Activated T-helper 17 cell treated with anti-CD3 and anti-CD28 coated beads, Interleukin-2, amount 50 U/mL, for 72 hours (primary cell): ENCODE results near the gene TNFRSF6B. TPM values are rescaled to one million over a fixed set of nuclear protein-coding genes. Genes with fewer than 3 reads are reported as not detected.

ENCODE experiments used
- ATAC-seq: fragments of 150-1000 bp; cut with Tn5 transposase; replicated peaks from 2 replicates; pipeline ENCODE4 v1.10.0; 2021; ENCODE audit warnings: mild to moderate bottlenecking, moderate library complexity
- H3K27ac Mint-ChIP-seq: one replicate; pipeline ENCODE4 v1.8.0; 2022; ENCODE audit warnings: mixed read lengths
- H3K27me3 Mint-ChIP-seq: one replicate; pipeline ENCODE4 v1.8.0; 2022; ENCODE audit warnings: mixed read lengths
- H3K36me3 Mint-ChIP-seq: one replicate; pipeline ENCODE4 v1.8.0; 2022; ENCODE audit warnings: low read depth, mild to moderate bottlenecking, mixed read lengths
- H3K4me1 Mint-ChIP-seq: one replicate; pipeline ENCODE4 v1.8.0; 2022; ENCODE audit warnings: mixed read lengths
- H3K4me3 Mint-ChIP-seq: one replicate; pipeline ENCODE4 v1.8.0; 2022; ENCODE audit warnings: mild to moderate bottlenecking, mixed read lengths
- H3K9me3 Mint-ChIP-seq: one replicate; pipeline ENCODE4 v1.8.0; 2022; ENCODE audit warnings: mixed read lengths
- total RNA-seq, 2 donors: library from RNA; stranded (reverse); gene quantifications; one replicate each; pipeline ENCODE4 v1.2.3, GENCODE V29; 2022

The TNFRSF6B gene
- total RNA-seq, 2 donors from 2014 or later, result not detected

DNA sequence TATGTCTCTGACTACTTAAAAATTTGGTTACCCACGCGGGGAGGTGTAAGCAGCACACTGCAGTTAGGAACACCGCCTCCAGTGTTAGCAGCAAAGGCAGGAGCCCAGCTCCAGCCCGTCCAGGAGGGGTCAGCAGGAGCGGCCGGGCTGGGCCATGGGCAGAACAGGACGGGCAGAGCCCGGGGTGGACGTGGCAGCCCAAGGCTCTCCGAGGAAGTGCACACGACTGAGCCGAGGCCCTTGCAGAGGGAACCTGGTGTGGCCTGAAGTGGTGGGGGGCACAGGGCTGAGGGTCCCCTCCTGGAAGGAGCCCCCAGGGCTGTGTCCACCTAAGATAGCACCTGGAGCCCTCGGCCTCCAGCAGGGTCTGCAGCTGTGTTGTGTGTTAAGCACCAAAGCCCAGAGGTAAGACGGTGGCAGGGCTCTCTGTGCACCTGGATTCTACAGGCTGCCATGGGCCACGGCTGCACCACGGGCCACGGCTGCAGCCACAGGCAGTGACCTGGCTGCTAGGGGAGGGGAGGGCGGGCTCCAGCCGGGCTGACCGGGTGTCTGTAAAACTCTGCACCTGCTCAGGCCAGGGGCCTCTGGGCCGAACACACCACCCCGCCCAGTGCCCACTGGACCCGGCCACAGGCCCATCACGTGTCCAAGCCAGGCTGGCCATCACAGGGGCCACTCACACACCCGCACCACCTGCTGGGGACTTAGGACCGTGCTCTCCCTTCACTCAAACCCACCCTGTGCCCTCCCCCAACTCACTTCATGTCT is 49.7 kb downstream of the TNFRSF6B start:
- no peak for ATAC-seq

GRCh38 chr20:63746751-63747315 is 50.4 kb downstream of the TNFRSF6B start:
- Mint-ChIP-seq H3K9me3 (no peaks in the 10 kb centered on the region), H3K36me3 (no peaks in the 10 kb centered on the region), H3K4me1 (no peaks in the 10 kb centered on the region), H3K4me3 (no peak overlapping the region), H3K27me3 (no peaks in the 10 kb centered on the region), H3K27ac (no peak overlapping the region)
- no peak for ATAC-seq

More for the DNA sequence above, 49.7 kb downstream of the TNFRSF6B start:
- Mint-ChIP-seq H3K4me1 (no peaks in the 10 kb centered on the region), H3K9me3 (no peaks in the 10 kb centered on the region), H3K4me3 (no peak overlapping the region), H3K27me3 (no peaks in the 10 kb centered on the region), H3K36me3 (no peaks in the 10 kb centered on the region), H3K27ac (no peak overlapping the region)

- H3K4me1 Mint-ChIP-seq, result no peaks in the 10 kb centered on the region
- no peak overlapping the region for H3K4me3 Mint-ChIP-seq
- no peaks in the 10 kb centered on the region for H3K9me3 Mint-ChIP-seq
- no peaks in the 10 kb centered on the region for H3K27me3 Mint-ChIP-seq
- H3K27ac Mint-ChIP-seq, result no peak overlapping the region
- ATAC-seq, result no peak
- no peaks in the 10 kb centered on the region for H3K36me3 Mint-ChIP-seq
Observed at GRCh38 chr20:63747622-63748069, 51.2 kb downstream of the TNFRSF6B start.

Other genes starting within 250 kb of the TNFRSF6B start
- under 1 TPM in 1 of 2 donors, not detected in 1; 0.66 TPM for gene KCNQ2, start 224.0 kb upstream of the TNFRSF6B start, total RNA-seq
- 10 to 100 TPM in 1 of 2 donors, under 1 TPM in 1; 0.80 to 10.9 TPM for gene EEF1A2, start 197.6 kb upstream of the TNFRSF6B start, total RNA-seq
- gene PPDPF, start 175.9 kb upstream of the TNFRSF6B start, total RNA-seq, result 10 to 100 TPM; 65.5 to 87.5 TPM
- gene PTK6, start 159.3 kb upstream of the TNFRSF6B start, total RNA-seq, result 1 to 10 TPM in 1 of 2 donors, under 1 TPM in 1; 0.69 to 1.9 TPM
- gene SRMS, start 148.9 kb upstream of the TNFRSF6B start, total RNA-seq, result not detected
- under 1 TPM in 1 of 2 donors, not detected in 1; 0.40 TPM for gene FNDC11, start 142.5 kb upstream of the TNFRSF6B start, total RNA-seq
- 10 to 100 TPM in 1 of 2 donors, 1 to 10 TPM in 1; 8.2 to 12.6 TPM for gene HELZ2, start 122.4 kb upstream of the TNFRSF6B start, total RNA-seq
- 10 to 100 TPM; 11.5 to 19.6 TPM for gene GMEB2, start 69.6 kb upstream of the TNFRSF6B start, total RNA-seq
- gene STMN3, start 43.2 kb upstream of the TNFRSF6B start, total RNA-seq, result 10 to 100 TPM; 15.1 to 24.7 TPM
- gene RTEL1, start 38.3 kb upstream of the TNFRSF6B start, total RNA-seq, result 10 to 100 TPM; 41.8 to 51.8 TPM
- 10 to 100 TPM; 43.8 to 55.8 TPM for gene ARFRP1, start 11.3 kb downstream of the TNFRSF6B start, total RNA-seq
- 10 to 100 TPM; 18.3 to 24.7 TPM for gene ZGPAT, start 11.4 kb downstream of the TNFRSF6B start, total RNA-seq
- gene LIME1, start 40.0 kb downstream of the TNFRSF6B start, total RNA-seq, result 10 to 100 TPM in 1 of 2 donors, 1 to 10 TPM in 1; 9.8 to 24.8 TPM
- gene SLC2A4RG, start 43.1 kb downstream of the TNFRSF6B start, total RNA-seq, result 10 to 100 TPM; 30.5 to 35.1 TPM
- 1 to 10 TPM in 1 of 2 donors, under 1 TPM in 1; 0.54 to 6.2 TPM for gene ZBTB46, start 134.6 kb downstream of the TNFRSF6B start, total RNA-seq
- under 1 TPM in 1 of 2 donors, not detected in 1; 0.19 TPM for gene ABHD16B, start 164.8 kb downstream of the TNFRSF6B start, total RNA-seq
- 10 to 100 TPM; 54.8 to 92.9 TPM for gene TPD52L2, start 168.6 kb downstream of the TNFRSF6B start, total RNA-seq
- 10 to 100 TPM; 46.8 to 53.4 TPM for gene DNAJC5, start 198.5 kb downstream of the TNFRSF6B start, total RNA-seq